ENCODE measurements around the gene KRT3.
A peak's percentile ranks its signal among the peaks of the same experiment; 100 is the strongest.

Gene KRT3

GRCh38 chr12:52828591-52829021 is 32.7 kb upstream of the KRT3 start:
- H3K4me3 ChIP-seq (ENCODE audit: low read length), result no peak overlapping the region
- DNase-seq (ENCODE audit: low read depth, low spot score), result no peak

- no peak overlapping the region for H3K4me3 ChIP-seq (ENCODE audit: low read length)
- no peak for DNase-seq (ENCODE audit: low read depth, low spot score)
Measured at GRCh38 chr12:52828156-52828555, 32.2 kb upstream of the KRT3 start.

DNA sequence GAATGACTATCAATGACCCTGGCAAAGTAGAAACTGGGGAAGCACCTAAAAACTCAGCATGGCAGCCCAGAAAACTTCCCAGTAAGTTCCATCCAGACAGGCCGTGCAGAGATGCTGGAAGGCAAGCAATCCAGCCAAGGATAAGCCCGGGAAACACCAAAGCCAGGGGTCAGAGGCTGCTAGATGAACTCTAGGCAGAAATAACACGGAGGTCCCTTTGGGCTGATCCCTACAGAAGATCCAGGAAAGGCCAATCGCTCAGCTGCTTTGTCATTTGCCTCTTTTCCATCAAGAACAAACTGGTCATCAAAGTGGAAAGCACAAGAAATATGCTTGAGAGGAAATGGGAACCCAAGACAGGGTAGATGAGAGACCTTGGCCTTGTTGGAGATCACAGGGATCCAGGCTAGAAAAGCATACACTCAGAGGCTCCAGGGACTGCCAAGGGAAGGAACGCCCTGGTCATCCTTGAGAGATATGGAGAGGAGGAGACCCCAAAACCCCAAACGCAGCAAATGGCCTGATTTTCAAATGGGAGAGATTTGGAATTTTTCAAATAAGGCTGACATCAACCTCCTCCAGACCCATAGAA is 31.7 kb upstream of the KRT3 start:
- H3K4me3 ChIP-seq (ENCODE audit: low read length), result no peak overlapping the region
- DNase-seq (ENCODE audit: low read depth, low spot score), result no peak

DNA sequence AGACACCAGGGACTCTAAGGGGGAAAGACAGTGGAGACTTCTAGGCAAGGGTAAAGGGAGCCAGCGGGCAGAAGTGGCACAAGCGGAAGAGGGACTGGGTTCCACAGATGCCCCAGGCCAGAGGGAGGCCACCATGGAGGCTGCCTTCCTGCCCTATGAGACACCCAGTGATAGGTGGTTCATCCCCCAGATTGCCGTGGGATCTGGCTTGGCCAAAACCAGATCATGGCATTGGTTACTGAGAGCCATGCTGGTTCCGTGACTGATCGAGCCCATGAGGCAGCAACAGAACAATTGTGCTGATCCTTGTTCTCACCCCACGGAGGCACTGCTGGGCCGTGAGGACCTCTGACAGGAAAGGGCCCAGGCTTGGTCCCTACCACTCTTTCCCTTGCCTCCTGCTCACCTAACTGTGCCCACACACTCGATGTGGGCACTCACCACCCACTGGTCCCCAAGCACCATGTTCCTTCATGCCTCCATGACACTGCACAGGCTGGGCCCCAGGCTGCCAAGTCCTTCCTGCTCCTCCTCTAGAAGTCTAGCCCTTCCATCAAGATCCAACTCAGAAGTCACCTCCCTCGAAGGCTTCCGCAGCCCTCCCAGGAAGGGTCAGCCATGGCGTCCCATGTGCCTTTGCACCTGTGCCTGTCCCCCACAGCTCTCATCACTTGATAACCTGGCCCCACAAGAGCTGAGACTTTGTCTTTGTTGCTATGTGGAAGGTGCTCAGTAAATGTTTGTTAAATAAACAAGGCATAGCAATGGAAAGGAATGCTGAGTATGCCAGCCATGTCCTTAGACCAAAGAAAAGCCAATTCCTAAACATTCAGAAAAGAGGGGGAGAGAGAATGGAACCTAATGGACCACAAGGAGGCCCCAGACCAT is 30.9 kb upstream of the KRT3 start:
- no peak overlapping the region for H3K4me3 ChIP-seq (ENCODE audit: low read length)
- no peak for DNase-seq (ENCODE audit: low read depth, low spot score)

GRCh38 chr12:52825961-52826360 is 30.0 kb upstream of the KRT3 start:
- DNase-seq (ENCODE audit: low read depth, low spot score), result no peak
- no peak overlapping the region for H3K4me3 ChIP-seq (ENCODE audit: low read length)

DNA sequence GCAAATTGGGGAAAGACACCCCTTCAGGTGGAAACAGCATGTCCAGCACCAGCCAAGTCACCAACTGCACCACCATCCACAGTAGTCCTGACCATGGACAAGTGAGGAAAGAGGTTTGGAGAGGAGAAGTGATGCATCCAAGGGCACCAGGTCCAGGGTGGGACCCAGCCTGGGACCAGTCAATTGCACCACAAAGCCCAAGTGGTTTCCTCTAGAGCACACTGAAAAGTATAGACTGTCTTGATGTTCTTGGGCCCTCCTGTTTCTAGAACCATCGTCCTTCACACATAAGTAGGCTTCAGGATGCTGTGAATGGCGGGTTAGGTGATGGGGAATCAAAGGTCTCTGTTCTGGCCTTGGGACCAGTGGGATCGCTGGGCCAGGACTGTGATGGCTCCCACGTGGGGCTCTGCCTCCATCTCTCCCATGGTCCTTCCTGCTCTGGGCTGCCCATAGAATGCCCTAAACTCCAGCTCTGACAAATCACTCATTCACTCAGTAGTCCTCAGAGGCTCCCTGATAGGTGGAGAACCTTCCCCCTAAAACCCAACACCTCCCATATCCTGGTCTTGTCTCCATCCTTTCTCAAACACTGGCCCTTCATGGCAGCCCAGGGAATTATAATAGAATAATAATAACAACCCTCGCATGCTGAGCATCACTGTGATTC is 29.0 kb upstream of the KRT3 start:
- DNase-seq (ENCODE audit: low read depth, low spot score), result no peak
- no peak overlapping the region for H3K4me3 ChIP-seq (ENCODE audit: low read length)

- DNase-seq (ENCODE audit: low read depth, low spot score), result no peak
- no peak overlapping the region for H3K4me3 ChIP-seq (ENCODE audit: low read length)
Measured at GRCh38 chr12:52823761-52824450, 28.0 kb upstream of the KRT3 start.

GRCh38 chr12:52822771-52823510 is 27.0 kb upstream of the KRT3 start:
- no peak overlapping the region for H3K4me3 ChIP-seq (ENCODE audit: low read length)
- no peak for DNase-seq (ENCODE audit: low read depth, low spot score)

- no peak for DNase-seq (ENCODE audit: low read depth, low spot score)
- H3K4me3 ChIP-seq (ENCODE audit: low read length), result no peak overlapping the region
Measured at GRCh38 chr12:52821826-52822660, 26.1 kb upstream of the KRT3 start.

DNA sequence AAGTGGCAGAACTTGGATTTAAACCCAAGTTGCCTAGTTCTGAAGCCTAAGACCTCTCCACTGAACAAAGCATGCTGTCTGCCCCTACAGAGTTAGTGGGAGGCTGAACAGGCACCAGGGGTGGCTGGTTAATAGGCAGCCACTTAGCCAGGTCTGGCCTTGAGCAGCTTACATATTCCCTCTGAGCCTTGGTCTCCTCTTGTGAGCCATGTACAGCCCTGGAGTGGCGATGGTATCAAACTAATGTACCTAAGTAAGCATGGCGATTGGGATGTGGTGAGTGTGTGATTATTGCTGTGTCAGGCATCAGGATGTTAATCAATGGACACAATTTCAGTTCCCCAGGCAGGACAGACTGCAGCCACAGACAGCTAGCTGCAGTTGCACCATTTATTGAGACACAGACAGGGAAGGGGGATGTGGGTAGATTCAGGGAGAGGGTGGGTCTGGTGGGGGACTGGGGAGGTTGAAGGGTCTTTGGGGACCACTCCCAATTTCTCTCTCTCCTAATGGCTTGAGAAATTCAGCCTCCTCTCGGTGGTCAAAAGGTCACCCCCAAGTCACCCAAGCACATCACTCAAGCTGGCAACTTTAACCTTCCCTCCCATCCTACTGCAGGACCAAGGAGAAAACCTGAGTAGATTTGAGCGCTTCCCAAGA is 25.3 kb upstream of the KRT3 start:
- no peak overlapping the region for H3K4me3 ChIP-seq (ENCODE audit: low read length)
- no peak for DNase-seq (ENCODE audit: low read depth, low spot score)

DNA sequence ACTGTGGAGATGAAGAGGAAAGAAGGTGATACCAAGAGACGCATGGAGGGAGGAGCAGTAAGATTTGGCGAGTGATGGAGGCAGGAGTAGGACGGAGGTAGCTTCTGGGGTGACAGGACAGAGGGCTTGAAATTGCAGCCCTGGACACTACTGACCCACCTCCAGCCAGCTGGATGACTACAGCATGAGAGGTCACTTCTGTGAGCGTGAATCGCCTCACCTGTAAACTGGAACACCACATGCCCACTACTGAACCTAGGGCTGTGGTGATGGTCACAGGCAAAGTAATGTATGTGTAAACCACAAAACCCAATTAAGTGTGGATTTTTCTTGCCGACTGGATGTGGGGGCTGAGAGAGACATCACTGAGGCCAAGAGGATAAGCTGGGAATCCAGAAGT is 24.6 kb upstream of the KRT3 start:
- no peak for DNase-seq (ENCODE audit: low read depth, low spot score)

GRCh38 chr12:52819731-52820510 is 24.0 kb upstream of the KRT3 start:
- no peak overlapping the region for H3K4me3 ChIP-seq (ENCODE audit: low read length)
- DNase-seq (ENCODE audit: low read depth, low spot score), result no peak

More for the DNA sequence above, 24.6 kb upstream of the KRT3 start:
- no peak overlapping the region for H3K4me3 ChIP-seq (ENCODE audit: low read length)

DNA sequence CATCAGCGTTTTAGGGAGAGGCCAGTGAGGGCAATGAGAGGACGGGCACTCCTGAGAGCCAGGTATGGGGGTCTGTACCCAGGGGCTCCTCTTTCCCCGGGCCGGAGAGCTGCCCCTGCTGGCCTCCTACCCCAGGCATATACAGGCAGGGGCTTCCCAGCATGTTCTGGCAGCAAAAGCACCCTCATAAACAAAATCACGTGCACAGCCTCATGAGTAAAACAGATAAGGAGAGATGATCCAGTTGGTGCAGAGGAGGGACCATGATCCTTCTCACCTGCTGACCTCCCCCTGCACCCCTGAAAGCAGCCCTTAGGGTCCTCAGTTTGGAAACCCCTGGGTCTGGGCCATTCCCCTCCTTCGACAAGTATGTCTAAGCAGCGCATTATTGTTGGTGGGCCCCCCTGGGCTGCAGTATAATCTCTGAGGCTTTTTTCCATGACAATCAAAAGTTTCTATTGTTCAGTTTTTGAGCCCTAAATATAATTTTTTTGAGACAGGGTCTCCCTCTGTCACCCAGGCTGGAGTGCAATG is 23.0 kb upstream of the KRT3 start:
- no peak overlapping the region for H3K4me3 ChIP-seq (ENCODE audit: low read length)
- no peak for DNase-seq (ENCODE audit: low read depth, low spot score)

DNA sequence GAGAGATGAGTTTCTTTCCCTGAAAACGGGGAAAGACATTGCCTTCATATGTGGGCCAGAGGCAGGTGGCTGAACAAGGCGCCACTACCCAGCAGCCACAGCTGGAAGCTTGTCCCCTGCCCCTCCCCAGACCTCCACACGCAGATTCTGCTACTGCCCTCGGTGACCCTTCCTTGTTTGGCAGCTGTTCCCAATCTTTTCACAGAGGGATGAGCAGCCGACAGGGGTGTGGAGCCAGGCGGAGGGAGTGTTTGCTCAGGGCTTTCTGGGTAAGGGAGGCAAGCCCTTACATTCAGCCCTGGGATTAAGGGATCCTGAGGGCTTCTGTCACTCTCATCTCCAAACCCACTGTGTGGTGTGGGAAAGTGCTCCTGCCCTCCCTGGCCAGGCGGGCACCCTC is 22.5 kb upstream of the KRT3 start:
- no peak overlapping the region for H3K4me3 ChIP-seq (ENCODE audit: low read length)
- no peak for DNase-seq (ENCODE audit: low read depth, low spot score)

DNA sequence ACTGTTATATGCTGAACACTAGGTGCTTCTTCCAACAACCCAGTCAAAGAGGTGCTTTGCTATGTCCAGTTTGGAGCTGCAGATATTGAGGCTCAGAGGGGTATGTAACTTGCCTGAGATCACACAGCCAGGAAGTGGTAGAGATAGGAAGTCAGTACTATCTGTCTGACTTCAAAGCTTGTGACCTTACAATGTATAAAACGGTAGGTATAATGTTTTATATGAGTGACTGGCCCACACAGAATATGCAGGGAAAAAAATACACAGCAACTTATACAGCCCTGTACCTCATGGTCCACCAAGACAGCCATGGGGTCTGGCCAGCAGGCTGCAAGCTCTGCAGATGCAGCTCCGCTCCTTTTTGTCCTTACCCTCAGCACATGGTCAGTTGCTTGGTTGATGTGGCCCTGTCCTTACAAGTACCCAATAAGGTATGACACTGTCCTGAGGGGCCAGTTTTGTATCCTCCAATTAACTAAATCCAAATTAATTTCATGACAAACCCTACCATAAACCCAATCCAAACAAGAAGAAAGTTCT is 21.9 kb upstream of the KRT3 start:
- H3K4me3 ChIP-seq (ENCODE audit: low read length), result no peak overlapping the region
- DNase-seq (ENCODE audit: low read depth, low spot score), result peak; percentile 57

DNA sequence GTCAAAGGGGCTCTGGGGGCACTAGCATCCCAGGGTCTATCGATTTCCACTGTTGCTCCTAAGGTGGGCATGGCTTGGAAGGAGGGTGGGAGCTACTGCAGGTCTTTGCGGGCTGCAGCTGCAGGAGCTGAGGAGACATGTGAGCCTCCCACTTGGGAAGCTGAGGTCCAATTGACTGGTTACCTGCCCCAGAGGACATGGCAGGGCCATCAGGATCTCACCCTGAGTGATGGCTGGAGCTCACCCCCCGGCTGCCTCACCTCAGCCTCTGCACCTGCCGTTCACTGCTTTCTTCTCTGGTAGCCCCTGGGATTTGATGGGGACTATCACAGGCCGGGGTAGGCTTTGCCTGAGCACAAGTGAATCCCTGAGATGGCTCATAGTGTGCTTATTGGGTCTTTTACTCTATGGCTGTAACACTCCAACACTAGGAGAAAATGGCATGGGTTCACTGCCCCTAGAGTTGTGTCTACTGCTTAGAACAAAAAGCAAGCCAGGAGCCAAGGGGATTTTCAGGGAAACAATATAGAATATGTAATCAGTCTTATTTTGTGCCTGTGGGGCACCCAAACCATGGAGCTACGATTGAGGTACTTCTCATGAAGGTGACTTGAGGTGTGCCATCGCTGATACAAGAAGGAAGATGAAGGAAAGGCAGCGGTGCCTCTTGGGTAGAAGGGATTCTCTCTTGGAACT is 21.2 kb upstream of the KRT3 start:
- H3K4me3 ChIP-seq (ENCODE audit: low read length), result no peak overlapping the region
- no peak for DNase-seq (ENCODE audit: low read depth, low spot score)
